ENCODE results near the gene TNS2.

Gene TNS2

GRCh38 chr12:53042607-53043454 is 7.0 kb upstream of the TNS2 start:
- no peak for DNase-seq

- no peak for DNase-seq
These were observed 5.7 kb upstream of the TNS2 start for GRCh38 chr12:53044052-53044581.

DNA sequence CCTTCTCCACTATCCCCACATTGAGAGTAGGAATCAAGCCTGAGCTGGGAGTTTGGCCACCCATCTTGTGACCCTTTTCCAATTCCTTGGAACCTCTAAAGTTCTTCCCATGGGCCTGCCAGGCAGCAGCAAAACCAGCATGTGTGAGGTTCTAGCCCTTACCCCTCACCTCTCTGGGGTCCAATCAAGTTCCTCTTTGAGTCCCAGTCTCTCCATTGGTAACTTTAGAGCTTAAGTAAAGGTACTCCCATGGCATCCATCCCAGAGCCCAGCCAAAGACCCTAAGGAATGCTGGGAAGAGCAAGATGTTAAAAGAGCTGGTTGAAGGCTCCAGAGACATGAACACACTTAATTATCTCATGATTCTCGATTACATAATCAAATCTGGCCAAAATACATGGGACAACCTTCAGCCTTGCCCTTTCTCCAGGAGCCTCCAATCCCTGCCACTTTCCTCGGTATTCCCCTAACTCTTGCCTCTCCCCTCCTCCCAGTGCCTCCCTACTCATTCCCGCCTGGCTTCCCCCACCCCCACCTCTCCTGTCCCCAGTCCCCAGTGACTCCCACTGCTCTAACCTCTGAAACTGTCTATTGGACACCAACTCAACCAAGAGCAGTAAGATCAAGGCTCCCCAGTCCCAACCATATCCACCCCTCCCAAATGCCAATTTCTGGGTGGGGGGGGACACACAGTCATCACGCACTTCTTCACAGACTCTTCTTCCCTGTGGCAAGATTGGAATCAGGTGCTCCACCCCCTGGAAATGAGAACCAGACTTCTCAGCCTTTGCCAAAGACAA is 4.8 kb upstream of the TNS2 start:
- DNase-seq: no peak

DNA sequence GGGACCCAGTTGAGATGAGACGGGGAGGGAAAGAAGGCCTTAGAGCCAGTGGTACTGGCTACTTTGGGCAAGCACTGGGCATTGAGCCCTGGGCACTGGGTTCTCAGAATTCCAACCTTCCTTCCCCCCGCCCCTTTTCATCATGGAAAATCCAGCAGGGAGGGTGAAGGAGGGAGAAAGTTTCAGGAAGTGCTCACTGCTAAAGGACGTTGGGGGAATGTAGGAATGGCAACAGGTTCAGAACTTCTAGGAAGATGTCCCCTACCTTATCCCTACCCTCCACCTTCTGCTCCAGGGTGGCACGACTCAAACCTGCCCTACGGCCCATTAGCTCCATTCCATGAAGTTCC is 4.2 kb upstream of the TNS2 start:
- DNase-seq: no peak

GRCh38 chr12:53046655-53047220 is 3.1 kb upstream of the TNS2 start:
- peak; percentile 76 for DNase-seq

GRCh38 chr12:53047221-53048032 is 2.4 kb upstream of the TNS2 start:
- DNase-seq: peak; percentile 67

- DNase-seq: no peak
These were observed 1.7 kb upstream of the TNS2 start for GRCh38 chr12:53048033-53048779.

DNA sequence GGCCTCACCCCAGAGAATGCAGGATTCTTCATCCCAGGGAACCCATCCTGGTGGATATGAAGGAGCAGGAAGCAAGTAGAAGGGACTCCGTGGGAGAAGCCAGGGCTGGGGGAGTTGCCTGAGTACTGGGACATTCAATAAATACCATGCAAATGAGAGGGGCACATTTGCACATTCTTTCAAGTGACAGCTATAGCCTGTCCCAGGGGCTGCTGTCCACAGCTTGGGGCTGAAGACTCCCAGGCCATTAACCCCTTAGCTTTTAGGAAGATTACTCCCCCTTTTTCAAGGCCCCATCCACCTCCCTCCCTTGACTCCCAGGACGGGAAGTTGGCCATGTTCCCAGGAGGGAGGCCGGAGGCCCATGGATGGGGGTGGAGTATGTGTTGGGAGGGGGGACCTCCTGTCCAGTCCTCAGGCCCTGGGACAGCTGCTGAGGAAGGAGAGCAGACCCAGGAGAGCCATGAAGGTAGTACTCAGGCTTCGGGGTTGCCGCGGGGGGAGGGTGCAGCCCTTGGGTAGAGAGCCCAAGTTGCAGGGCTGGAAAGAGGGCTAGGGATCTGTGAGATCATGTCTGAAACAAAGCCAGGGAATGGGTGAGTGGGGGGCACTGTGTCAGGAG is 974 bp upstream of the TNS2 start:
- no peak for DNase-seq

DNA sequence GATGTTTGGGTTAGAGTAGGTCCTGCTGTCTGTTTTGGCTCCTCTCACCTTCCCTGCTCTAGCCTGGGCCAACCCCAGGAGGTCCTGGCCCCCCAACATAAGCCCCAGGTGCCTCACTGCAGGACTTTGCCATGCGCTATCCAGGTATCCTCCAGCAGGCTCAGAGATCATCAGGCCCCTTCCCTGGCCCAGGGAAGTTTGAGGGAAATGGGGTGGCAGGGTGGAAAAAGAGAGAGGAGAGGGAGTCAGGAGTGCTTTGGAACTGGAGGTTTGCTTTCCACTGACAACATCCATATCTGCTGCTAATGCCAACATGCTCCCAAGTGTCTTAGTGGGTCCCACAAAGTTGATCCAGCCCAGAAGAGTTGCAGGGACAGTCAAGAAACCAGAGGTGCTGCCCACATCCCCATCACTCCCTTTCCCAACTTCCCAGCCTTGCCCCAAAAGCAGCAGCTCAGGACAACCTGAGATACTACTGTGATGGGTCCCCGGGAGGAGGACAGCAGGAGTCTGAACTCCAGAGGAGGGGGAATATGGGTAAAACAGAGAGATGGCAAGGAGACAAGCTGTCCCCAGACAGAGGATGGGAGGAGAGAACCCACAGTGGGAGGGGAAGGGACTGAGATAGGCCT is 677 bp downstream of the TNS2 start:
- no peak for DNase-seq

DNA sequence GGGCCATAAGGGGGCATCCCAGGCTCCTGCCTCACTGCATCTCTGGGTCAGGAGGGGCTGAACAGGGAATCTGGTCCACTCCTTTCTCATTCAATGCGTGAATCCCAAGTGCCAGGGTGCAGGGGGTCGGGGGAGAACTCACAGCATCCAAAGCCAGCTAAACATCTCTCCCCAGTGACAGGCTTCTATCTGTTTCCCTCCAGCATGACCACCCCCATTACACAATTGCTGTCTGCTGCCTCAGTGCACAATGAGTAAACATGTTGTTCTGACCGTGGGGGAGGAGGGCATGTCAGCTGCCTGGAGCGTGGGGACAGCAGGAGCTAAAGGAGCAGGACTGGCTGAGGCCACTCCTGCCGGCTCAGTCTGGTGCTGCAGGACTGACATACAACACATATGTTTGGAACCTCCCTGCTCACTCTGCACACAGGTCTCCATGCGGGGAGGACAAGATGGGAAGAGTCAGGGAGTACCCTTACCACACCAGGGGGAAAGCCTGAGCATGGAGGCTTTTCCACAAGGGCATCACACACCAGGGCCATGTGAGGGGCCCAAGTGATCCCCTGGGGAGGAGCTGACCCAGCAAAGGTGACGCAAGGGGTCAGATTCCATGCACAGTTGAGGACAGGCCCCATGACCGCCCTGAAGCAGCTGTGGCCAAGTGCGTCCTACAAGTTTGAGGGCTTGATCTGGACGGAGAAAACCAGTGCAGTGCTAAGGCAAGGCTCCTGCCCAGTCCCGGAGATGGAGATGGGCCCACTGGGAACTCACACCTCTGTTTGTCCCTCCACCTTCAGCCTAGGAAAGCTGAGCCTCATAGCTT is 1.4 kb downstream of the TNS2 start:
- no peak for DNase-seq

DNA sequence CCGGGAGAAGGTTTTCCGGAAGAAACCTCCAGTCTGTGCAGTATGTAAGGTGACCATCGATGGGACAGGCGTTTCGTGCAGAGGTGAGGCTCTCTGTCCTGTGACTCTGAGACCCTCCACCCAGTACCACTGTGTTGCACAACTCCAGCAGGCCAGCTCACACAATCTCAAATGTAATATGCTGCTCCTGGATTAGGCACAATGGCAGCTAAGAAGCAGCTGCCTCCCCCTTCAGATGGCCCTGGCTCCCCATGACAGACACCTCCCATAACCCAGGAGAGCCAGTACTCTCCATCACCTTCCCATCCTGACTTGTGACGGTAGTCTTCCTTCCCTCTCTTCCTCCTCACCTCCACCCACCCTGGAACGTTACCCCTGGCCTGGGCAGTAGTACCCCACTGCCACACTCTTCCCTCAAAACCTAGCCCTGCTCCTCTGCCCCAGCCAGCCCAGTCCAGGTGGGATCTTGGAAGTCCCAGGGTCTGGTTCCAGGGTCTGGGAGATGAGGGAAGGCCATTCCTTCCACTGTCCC is 2.1 kb downstream of the TNS2 start:
- no peak for DNase-seq

DNA sequence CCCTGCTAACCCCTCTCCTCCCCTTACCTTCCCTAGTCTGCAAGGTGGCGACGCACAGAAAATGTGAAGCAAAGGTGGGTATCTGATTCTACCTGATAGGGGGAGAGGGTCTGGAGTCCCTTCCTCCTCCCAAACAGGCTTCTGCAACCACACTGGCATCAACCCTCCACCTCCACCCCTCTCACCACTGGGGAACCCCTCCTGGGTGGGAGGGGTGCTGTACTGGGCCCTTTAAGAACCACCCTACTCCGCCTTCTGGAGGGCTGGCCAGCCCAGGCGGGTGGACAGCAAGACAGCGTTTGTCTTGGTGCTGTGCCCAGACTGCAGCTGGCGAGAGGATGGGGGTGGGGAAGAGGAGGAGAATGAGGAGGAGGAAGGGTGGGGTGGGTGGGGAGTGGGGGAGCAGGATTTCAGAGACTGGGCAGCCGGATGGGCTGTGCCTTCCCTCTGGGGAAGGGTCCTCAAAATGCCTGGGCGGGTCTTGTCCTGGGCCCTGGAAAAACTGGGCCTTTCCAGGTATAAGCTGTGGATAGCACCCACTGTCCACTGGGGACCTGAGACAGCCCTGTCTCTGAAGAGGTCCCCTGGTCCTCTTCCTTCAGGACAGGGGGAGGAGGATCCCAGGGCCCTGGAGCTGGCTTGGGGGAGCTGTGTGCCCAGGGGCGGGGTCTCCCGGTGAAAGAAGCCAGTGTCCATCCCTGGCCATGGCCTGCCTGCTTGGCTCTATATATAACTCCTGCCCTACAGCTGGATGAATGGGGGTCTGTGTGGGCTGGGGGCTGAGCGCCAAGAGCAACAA is 2.8 kb downstream of the TNS2 start:
- DNase-seq: no peak

DNA sequence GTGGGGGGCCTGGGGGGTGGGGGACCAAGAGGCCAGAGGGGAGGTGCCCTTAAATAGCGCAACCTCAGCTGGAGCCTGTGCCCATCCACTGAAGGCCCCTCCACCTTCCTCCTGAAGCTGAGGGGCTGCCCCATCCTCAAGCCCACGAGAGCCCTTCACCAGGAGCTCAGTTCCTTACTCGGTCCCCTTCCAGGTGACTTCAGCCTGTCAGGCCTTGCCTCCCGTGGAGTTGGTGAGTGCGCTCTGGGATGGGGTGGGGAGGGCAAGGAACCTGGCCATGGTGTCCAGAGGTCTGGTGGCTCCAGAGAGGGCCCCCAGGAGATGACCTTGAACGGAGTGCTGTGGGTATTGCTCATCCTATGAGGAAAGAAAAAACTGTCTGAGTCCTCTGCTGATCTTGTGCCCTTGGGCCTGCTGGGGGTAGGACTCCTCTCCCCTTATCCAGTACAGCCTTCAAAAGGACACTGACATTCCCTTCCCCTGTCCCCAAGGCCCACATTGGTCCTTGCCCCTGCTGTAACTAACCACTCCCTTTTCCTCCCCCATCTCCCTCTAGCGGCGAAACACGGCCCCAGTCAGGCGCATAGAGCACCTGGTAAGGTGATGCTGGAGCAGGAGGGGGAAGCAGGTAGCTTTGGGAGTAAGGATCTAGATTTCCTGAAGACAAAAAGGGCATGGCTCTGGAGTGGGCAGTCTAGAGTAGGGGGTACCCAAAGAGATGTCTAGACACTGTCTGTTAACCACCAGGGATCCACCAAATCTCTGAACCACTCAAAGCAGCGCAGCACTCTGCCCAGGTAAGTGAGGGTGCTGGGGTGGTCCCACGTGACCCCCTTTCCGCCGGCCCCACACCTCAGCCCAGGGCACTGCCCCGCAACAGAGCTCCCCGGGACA is 3.6 kb downstream of the TNS2 start:
- no peak for DNase-seq

- no peak for DNase-seq
These were observed 4.4 kb downstream of the TNS2 start for GRCh38 chr12:53054112-53054878.

- DNase-seq: no peak
These were observed 5.8 kb downstream of the TNS2 start for GRCh38 chr12:53055471-53056266.

DNA sequence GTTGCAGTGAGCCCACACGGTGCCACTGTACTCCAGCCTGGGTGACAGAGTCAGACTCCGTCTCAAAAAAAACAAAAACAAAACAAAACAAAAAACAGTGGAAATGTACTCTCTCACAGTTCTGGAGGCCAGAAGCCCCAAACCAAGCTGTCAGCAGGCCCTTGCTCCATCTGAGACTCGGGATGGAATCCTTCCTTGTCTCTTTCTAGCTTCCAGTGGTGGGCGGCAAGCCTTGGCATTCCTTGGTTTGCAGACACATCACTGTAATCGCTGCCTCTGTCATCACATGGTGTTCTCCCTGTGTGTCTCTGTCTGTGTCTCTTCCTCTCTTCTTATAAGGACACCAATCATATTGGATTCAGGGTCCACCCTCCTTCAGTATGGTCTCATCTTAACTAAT is 6.4 kb downstream of the TNS2 start:
- DNase-seq: no peak

Measured in T1000 (cell line).